ENCODE data around the gene FGD4.

DNA sequence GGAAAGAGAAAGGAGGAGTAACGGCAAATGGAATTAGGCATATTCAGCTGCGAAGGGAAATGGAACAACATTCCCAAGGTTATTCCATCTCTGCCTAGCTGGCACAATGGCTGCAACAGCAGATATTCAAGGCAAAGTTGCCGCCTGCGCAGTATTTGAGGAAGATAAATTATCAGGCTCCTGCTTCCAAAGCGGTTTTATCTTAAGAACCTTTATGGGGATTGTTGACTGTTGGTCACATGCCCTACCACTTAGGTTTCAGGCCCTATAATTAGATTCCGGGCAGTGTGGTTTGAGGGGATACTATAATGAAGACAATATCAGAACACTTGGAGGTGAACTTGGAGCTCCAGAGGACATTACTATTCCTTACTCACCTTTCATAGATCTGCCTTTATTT, 99.7 kb downstream of the FGD4 start:
- TF ChIP-seq, protein P1, sequence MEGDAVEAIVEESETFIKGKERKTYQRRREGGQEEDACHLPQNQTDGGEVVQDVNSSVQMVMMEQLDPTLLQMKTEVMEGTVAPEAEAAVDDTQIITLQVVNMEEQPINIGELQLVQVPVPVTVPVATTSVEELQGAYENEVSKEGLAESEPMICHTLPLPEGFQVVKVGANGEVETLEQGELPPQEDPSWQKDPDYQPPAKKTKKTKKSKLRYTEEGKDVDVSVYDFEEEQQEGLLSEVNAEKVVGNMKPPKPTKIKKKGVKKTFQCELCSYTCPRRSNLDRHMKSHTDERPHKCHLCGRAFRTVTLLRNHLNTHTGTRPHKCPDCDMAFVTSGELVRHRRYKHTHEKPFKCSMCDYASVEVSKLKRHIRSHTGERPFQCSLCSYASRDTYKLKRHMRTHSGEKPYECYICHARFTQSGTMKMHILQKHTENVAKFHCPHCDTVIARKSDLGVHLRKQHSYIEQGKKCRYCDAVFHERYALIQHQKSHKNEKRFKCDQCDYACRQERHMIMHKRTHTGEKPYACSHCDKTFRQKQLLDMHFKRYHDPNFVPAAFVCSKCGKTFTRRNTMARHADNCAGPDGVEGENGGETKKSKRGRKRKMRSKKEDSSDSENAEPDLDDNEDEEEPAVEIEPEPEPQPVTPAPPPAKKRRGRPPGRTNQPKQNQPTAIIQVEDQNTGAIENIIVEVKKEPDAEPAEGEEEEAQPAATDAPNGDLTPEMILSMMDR (IDR thresholded peaks at IDR 0.05): no peak
- TF ChIP-seq POLR2A (IDR thresholded peaks at IDR 0.05) (no peak), POLR2AphosphoS5 (IDR thresholded peaks at IDR 0.05) (no peak)
